Activated CD4-positive, alpha-beta T cell treated with anti-CD3 and anti-CD28 coated beads, Interleukin-2, amount 10 ng/mL, durations not matched to agents 7 days and 5 days (primary cell): ENCODE data around the gene PLXNC1. TPM values are rescaled to one million over a fixed set of nuclear protein-coding genes. Genes with fewer than 3 reads are reported as not detected.
"Not testable (repeated sequence)": the region's sequence is repeated elsewhere in the genome, so short reads cannot be mapped to it uniquely, and the experiment has no call there.

Source experiments
- CTCF ChIA-PET: fragments of 350-600 bp; sonication (Branson Sonifier 250); formaldehyde crosslinking; loops from one replicate; lab custom pipeline; 2021; ENCODE audit warnings: antibody characterized with exemption; lab: Charles Lee
- POLR2A ChIA-PET: fragments of 350-600 bp; sonication (Branson Sonifier 250); formaldehyde crosslinking; loops from one replicate; lab custom pipeline; 2021; ENCODE audit warnings: antibody characterized with exemption; lab: Charles Lee
- DNase-seq: peaks from one replicate; pipeline ENCODE4 v3.0.0-alpha.2; 2020
- H3K27ac Mint-ChIP-seq: one replicate; pipeline ENCODE4 v1.8.0; 2021; ENCODE audit warnings: mild to moderate bottlenecking, moderate library complexity, mixed read lengths
- H3K27me3 Mint-ChIP-seq: one replicate; pipeline ENCODE4 v1.8.0; 2021; ENCODE audit warnings: mixed read lengths
- H3K36me3 Mint-ChIP-seq: one replicate; pipeline ENCODE4 v1.8.0; 2021; ENCODE audit warnings: low read depth, mixed read lengths
- H3K4me1 Mint-ChIP-seq: one replicate; pipeline ENCODE4 v1.8.0; 2021; ENCODE audit warnings: mixed read lengths
- H3K4me3 Mint-ChIP-seq: one replicate; pipeline ENCODE4 v1.8.0; 2021; ENCODE audit warnings: mild to moderate bottlenecking, moderate library complexity, mixed read lengths
- H3K9me3 Mint-ChIP-seq: one replicate; pipeline ENCODE4 v1.8.0; 2021; ENCODE audit warnings: mixed read lengths
- total RNA-seq, 2 experiments: library from RNA; stranded (reverse); gene quantifications; one replicate each; pipeline ENCODE4 v1.2.3, GENCODE V29; 2021

PLXNC1 gene
- total RNA-seq, 2 experiments from 2014 or later, result 27.4 to 29.7 TPM

GRCh38 chr12:94312378-94312777, 164.0 kb downstream of the PLXNC1 start:
- no peaks in the 10 kb centered on the region for H3K27me3 Mint-ChIP-seq
- H3K4me1 Mint-ChIP-seq, result peaks cover 5% of the 10 kb centered on the region
- DNase-seq, result no peak
- H3K36me3 Mint-ChIP-seq, result peaks cover 47% of the 10 kb centered on the region
- ChIA-PET CTCF (interaction anchor here (0.6 kb wide), 1 partner anchor 42 kb away, joined by 3 read pairs; no protein-coding TSS in a partner anchor), POLR2A (no interaction called here)
- no peak overlapping the region for H3K4me3 Mint-ChIP-seq
- no peak overlapping the region for H3K27ac Mint-ChIP-seq
- H3K9me3 Mint-ChIP-seq, result peaks cover 13% of the 10 kb centered on the region

GRCh38 chr12:94316600-94316999, 168.2 kb downstream of the PLXNC1 start:
- H3K27ac Mint-ChIP-seq, H3K4me3 Mint-ChIP-seq, H3K27me3 Mint-ChIP-seq, H3K4me1 Mint-ChIP-seq, POLR2A ChIA-PET, DNase-seq: not testable (repeated sequence)
- Mint-ChIP-seq H3K9me3 (peaks cover 55% of the 10 kb centered on the region), H3K36me3 (peaks cover 54% of the 10 kb centered on the region)
- CTCF ChIA-PET, result interaction anchor here (0.7 kb wide), 1 partner anchor 1390 kb away, joined by 3 read pairs; no protein-coding TSS in a partner anchor

- H3K27me3 Mint-ChIP-seq, result no peaks in the 10 kb centered on the region
- peaks cover 57% of the 10 kb centered on the region for H3K9me3 Mint-ChIP-seq
- no peak for DNase-seq
- H3K27ac Mint-ChIP-seq, result no peak overlapping the region
- peaks cover 3% of the 10 kb centered on the region for H3K4me1 Mint-ChIP-seq
- no peak overlapping the region for H3K4me3 Mint-ChIP-seq
- CTCF ChIA-PET, result interaction anchor here (1.2 kb wide), 1 partner anchor 18 kb away, joined by 4 read pairs; no protein-coding TSS in a partner anchor
- peaks cover 58% of the 10 kb centered on the region for H3K36me3 Mint-ChIP-seq
- POLR2A ChIA-PET, result no interaction called here
Measured at GRCh38 chr12:94318181-94318580, 169.8 kb downstream of the PLXNC1 start.

- Mint-ChIP-seq H3K36me3 (peaks cover 69% of the 10 kb centered on the region), H3K4me1 (peaks cover 3% of the 10 kb centered on the region), H3K27me3 (no peaks in the 10 kb centered on the region), H3K9me3 (peaks cover 57% of the 10 kb centered on the region), H3K4me3 (no peak overlapping the region), H3K27ac (no peak overlapping the region)
- ChIA-PET CTCF (no interaction called here), POLR2A (no interaction called here)
- DNase-seq, result no peak
Measured at GRCh38 chr12:94320109-94320508, 171.7 kb downstream of the PLXNC1 start.

- POLR2A ChIA-PET, result no interaction called here
- H3K27ac Mint-ChIP-seq, result no peak overlapping the region
- no peaks in the 10 kb centered on the region for H3K27me3 Mint-ChIP-seq
- H3K9me3 Mint-ChIP-seq, result peaks cover 47% of the 10 kb centered on the region
- DNase-seq, result no peak
- H3K36me3 Mint-ChIP-seq, result peaks cover 72% of the 10 kb centered on the region
- no peak overlapping the region for H3K4me3 Mint-ChIP-seq
- peaks cover 10% of the 10 kb centered on the region for H3K4me1 Mint-ChIP-seq
- CTCF ChIA-PET, result no interaction called here
Measured at GRCh38 chr12:94322346-94322745, 174.0 kb downstream of the PLXNC1 start.

GRCh38 chr12:94326234-94326633, 177.9 kb downstream of the PLXNC1 start:
- H3K9me3 Mint-ChIP-seq, result peaks cover 9% of the 10 kb centered on the region
- no peak overlapping the region for H3K4me3 Mint-ChIP-seq
- peaks cover 7% of the 10 kb centered on the region for H3K4me1 Mint-ChIP-seq
- no peak for DNase-seq
- POLR2A ChIA-PET, result no interaction called here
- no peak overlapping the region for H3K27ac Mint-ChIP-seq
- H3K36me3 Mint-ChIP-seq, result peaks cover 54% of the 10 kb centered on the region
- CTCF ChIA-PET, result interaction anchor here (1.6 kb wide), 1 partner anchor 12 kb away, joined by 3 read pairs; no protein-coding TSS in a partner anchor
- H3K27me3 Mint-ChIP-seq, result no peaks in the 10 kb centered on the region

GRCh38 chr12:94326727-94327126, 178.3 kb downstream of the PLXNC1 start:
- peaks cover 7% of the 10 kb centered on the region for H3K4me1 Mint-ChIP-seq
- POLR2A ChIA-PET, result no interaction called here
- no peak for DNase-seq
- no peak overlapping the region for H3K27ac Mint-ChIP-seq
- H3K9me3 Mint-ChIP-seq, result peaks cover 4% of the 10 kb centered on the region
- CTCF ChIA-PET, result interaction anchor here (0.9 to 1.6 kb wide), 2 partner anchors 12 to 22 kb away, joined by 3 read pairs; no protein-coding TSS in a partner anchor
- H3K4me3 Mint-ChIP-seq, result no peak overlapping the region
- H3K36me3 Mint-ChIP-seq, result peaks cover 53% of the 10 kb centered on the region
- no peaks in the 10 kb centered on the region for H3K27me3 Mint-ChIP-seq

GRCh38 chr12:94327809-94328208, 179.4 kb downstream of the PLXNC1 start:
- ChIA-PET CTCF (no interaction called here), POLR2A (no interaction called here)
- peaks cover 7% of the 10 kb centered on the region for H3K4me1 Mint-ChIP-seq
- peaks cover 4% of the 10 kb centered on the region for H3K9me3 Mint-ChIP-seq
- DNase-seq, result no peak
- no peaks in the 10 kb centered on the region for H3K27me3 Mint-ChIP-seq
- H3K27ac Mint-ChIP-seq, result no peak overlapping the region
- no peak overlapping the region for H3K4me3 Mint-ChIP-seq
- peaks cover 48% of the 10 kb centered on the region for H3K36me3 Mint-ChIP-seq

GRCh38 chr12:94329366-94329765, 181.0 kb downstream of the PLXNC1 start:
- ChIA-PET CTCF (interaction anchor here (0.6 kb wide), 1 partner anchor 198 kb away, joined by 3 read pairs; no protein-coding TSS in a partner anchor), POLR2A (no interaction called here)
- peaks cover 7% of the 10 kb centered on the region for H3K4me1 Mint-ChIP-seq
- no peaks in the 10 kb centered on the region for H3K27me3 Mint-ChIP-seq
- no peak for DNase-seq
- H3K27ac Mint-ChIP-seq, result no peak overlapping the region
- H3K4me3 Mint-ChIP-seq, result no peak overlapping the region
- peaks cover 4% of the 10 kb centered on the region for H3K9me3 Mint-ChIP-seq
- H3K36me3 Mint-ChIP-seq, result peaks cover 42% of the 10 kb centered on the region

- no peak for DNase-seq
- no peaks in the 10 kb centered on the region for H3K27me3 Mint-ChIP-seq
- no peak overlapping the region for H3K27ac Mint-ChIP-seq
- ChIA-PET CTCF (no interaction called here), POLR2A (no interaction called here)
- no peak overlapping the region for H3K4me3 Mint-ChIP-seq
- H3K9me3 Mint-ChIP-seq, result no peaks in the 10 kb centered on the region
- H3K36me3 Mint-ChIP-seq, result peaks cover 18% of the 10 kb centered on the region
- H3K4me1 Mint-ChIP-seq, result no peaks in the 10 kb centered on the region
Measured at GRCh38 chr12:94333396-94333795, 185.0 kb downstream of the PLXNC1 start.

GRCh38 chr12:94336211-94336925, 188.0 kb downstream of the PLXNC1 start:
- Mint-ChIP-seq H3K27ac (no peak overlapping the region), H3K36me3 (peaks cover 12% of the 10 kb centered on the region), H3K9me3 (no peaks in the 10 kb centered on the region), H3K4me1 (no peaks in the 10 kb centered on the region), H3K4me3 (no peak overlapping the region), H3K27me3 (no peaks in the 10 kb centered on the region)
- DNase-seq, result no peak
- ChIA-PET POLR2A (no interaction called here), CTCF (interaction anchor here (0.6 to 0.9 kb wide), 3 partner anchors 42 to 623 kb away, joined by 4 to 5 read pairs (median 5); no protein-coding TSS in a partner anchor)

GRCh38 chr12:94338006-94338794, 189.8 kb downstream of the PLXNC1 start:
- DNase-seq, result no peak
- Mint-ChIP-seq H3K4me1 (no peaks in the 10 kb centered on the region), H3K36me3 (peaks cover 11% of the 10 kb centered on the region), H3K4me3 (no peak overlapping the region), H3K9me3 (no peaks in the 10 kb centered on the region), H3K27me3 (no peaks in the 10 kb centered on the region), H3K27ac (no peak overlapping the region)
- ChIA-PET CTCF (interaction anchor here (1.2 kb wide), 1 partner anchor 11 kb away, joined by 3 read pairs; no protein-coding TSS in a partner anchor), POLR2A (no interaction called here)

GRCh38 chr12:94340573-94340972, 192.2 kb downstream of the PLXNC1 start:
- ChIA-PET POLR2A (no interaction called here), CTCF (no interaction called here)
- Mint-ChIP-seq H3K27ac (no peak overlapping the region), H3K27me3 (no peaks in the 10 kb centered on the region), H3K4me1 (no peaks in the 10 kb centered on the region), H3K36me3 (peaks cover 14% of the 10 kb centered on the region), H3K4me3 (no peak overlapping the region), H3K9me3 (peaks cover 5% of the 10 kb centered on the region)
- DNase-seq, result no peak
